ENCODE data around the gene TFR2.

The TFR2 gene

DNA sequence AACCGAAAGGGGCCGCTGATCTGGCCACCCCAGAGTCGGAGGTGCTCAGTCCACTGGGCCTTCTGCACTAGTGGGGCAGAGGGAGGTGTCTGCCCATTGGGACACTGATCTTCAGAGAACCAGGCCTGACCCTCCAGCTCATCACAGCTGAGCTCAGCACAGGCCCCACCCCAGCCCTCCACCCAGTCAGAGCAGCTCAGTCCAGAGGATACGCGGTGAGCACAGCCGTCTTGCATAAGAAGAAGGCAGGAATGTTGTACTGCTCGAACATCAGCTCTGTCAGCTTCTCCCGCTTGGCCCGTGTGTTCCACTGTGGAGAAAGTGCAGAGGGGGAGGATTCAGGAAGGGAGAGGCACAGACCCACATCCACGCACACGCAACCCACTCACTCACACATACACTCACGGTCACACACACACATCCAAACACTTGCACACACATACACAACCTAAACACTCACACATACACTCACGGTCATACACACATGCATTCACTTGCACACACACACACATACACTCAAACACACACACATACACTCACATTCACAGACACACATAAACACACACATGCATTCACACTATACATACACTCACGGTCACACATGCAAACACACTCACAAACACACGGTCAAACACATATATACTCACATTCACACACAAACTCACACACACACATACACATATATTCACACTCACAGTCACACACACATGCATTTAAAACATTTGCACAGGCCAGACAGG is 8.6 kb upstream of the TFR2 start:
- DNase-seq: no peak

DNA sequence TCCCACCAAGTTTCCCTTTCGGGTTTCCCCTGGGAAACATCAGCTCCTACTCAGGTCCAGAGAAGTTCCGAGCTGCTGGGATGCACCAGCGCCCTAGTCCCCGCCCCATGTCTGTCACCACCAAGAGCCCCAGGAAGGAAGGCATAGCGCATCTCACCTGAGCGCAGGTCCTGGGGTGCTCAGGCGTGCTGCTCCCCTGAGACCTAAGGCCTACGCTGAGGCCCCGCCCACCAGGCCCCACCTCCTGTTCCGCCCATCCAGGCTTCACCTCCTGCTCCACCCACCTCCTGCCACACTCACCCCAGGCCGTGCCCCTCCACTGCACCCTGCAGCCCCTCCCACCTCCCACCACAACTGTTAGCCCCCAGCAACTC is 1.2 kb upstream of the TFR2 start:
- DNase-seq: no peak

DNA sequence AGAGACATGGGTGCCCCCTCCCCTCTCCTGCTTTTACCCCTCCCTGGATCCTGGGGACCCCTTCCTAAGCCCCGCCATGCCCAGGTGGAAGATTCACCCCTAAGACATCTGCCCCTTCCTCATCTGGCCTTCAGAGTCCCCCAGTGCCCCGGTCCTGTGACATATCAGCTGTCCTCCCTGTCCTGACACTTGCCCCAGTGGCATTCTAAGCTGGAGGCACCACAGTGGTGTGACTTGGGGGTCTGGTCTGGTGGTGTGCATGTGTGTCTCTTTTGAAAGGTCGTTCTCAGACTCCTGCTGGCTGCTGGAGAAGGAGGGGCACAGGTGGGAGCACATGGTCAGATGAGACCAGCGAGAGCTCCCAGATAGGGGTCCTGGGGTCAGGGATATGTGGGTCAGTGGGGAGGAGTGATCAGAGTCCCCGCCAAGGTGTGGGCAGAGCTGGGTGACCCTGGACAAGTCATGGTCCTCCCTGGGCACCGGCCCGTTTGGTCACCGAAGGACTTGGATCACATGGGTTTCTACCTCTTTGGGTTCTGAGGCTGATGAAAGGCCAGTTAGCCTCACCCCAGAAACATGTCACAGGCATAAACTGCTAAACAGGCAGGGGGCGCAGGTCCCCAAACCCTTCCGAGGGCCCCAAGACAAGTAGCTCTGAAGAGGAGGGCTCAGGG is 645 bp upstream of the TFR2 start:
- DNase-seq: no peak

DNA sequence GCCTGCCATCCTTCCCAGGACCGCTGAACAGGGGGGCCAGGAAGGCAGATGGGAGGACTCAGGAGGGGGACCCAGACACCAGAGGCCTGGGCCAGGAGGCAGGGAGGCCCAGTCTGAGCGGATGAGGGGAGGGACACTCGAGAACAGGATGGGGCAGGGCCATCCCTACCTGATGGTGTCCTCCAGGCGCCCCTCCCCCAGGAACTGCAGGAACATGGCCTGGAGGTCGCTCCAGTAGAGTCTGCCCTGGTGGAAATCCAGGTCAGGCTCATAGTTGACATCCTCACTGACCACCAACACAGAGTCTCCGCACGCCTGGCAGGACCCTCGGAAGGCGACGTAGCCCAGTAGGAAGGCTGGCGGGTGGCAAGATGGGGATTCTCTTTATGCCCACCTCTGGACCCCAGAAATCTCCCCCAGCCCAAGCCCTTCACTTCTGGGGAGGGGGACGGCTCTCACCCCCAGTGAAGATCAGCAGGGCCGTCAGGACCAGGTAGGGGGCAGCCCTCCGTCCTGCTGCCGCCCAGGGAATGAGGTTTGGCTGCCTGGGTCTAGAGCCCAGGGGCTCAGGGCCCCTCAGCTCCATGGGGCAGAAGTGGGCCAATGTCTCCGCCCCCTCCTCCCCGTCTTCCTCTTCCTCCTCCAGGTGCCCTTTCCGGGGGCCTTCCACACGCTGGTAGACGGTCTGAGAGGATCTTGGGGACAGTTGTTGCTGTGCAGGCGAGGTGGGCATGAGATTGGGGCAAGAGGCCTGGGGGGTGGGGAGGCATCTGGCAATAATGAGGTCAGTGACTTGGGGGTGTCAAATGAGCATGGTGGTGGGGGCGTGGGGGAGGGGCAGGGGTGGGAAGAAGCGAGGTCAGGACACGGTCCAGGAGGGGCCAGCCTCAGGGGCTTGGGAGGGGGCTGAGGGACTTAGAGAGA is 573 bp downstream of the TFR2 start:
- no peak for DNase-seq

DNA sequence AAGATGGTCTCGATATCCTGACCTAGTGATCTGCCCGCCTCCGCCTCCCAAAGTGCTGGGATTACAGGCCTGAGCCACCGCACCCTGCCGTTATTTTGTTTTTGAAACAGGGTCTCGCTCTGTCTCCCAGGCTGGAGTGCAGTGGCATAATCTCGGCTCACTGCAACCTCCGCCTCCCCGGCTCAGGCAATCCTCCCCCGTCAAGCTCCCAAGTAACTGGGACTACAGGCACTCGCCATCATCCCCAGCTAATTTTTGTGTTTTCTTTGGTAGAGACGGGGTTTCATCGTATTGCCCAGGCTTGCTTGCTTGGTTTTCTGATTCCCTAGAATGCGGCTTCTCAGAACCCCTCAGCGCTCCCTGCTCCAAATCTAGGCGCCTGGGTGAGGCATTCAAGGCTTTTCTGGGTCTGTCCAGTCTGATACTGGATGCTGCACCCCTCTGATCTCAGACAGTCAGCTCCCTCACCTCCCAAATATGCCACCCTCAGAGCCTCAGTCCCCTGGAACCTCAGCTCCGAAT is 1.3 kb downstream of the TFR2 start:
- no peak for DNase-seq

DNA sequence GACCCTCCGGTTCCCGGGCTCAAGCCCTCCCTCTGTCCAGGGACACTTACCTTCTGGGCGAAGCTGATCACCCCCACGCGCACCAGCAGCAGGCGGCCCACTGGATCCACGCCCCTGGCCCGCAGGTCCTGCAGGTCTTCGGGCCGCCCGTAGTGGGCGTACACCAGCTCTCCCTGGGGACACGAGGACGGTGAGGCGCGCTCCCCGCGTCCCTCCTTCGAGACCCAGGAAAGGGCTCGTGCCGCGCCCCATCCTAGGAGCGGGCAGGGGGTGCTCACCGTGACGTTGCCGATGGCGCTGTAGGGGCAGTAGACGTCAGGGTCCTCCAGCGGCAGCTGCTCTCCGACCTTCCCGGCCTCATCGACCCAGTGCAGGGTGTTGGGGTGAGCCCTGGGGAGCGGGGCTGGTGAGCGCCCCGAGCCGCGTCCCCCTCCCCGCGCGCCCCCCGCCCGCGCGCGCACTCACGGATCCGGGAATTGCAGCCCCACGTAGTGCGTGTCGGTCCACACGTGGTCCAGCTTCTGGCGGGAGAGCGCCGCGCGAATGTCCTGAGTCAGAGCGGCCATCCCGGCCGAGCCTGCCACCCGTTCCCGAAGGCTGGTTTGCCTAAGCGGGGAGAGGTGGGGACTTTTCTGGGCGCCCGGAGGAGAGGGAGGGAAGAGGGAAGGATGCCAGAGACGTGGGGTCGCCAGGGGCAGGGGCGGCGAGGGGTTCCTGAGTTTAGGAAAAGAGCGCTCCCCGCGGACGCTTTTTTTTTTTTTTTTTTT is 8.2 kb downstream of the TFR2 start:
- peak; percentile 56 for DNase-seq

DNA sequence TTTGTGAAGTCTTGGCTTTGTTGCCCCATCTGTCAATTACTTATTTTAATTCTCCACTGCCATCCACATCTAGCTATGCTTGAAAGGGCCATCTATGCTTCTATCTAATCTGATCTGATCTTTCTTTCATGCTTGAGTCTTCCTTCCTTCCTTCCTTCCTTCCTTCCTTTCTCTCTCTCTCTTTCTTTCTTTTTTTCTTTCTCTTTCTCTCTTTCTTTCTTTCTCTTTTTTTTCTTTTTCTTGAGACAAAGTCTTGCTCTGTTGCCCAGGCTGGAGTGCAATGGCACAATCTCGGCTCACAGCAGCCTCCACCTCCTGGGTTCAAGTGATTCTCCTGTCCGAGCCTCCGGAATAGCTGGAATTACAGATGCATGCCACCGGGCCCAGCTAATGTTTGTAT is 11.3 kb downstream of the TFR2 start:
- DNase-seq: no peak

DNA sequence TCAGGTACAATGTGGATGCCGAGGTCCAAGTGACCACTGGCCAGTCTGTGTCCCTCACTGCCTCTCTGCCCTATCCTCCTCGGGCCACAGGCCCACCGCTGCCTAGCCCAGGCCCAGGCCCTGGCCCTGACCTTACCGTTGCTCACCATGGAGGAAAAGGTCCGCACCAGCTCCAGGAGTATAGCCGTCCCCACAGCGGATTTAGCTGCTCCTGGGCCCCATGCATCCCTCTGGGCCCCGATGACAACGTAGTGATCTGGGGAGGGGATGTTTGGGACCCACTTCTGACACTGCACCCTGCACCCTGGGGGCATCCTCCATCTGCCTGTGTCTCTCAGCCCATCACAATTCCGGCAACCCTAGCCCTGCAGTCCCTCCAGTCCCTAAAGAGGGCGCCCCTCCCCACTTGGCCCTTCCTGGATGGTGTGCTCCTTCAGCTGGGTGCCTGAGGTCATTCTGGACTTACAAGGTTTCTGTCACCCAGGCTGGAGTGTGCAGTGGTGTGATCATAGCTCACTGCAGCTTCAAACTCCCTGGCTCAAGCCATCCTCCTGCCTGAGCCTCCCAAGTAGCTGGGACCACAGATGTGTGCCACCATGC is 12.1 kb downstream of the TFR2 start:
- DNase-seq: no peak

DNA sequence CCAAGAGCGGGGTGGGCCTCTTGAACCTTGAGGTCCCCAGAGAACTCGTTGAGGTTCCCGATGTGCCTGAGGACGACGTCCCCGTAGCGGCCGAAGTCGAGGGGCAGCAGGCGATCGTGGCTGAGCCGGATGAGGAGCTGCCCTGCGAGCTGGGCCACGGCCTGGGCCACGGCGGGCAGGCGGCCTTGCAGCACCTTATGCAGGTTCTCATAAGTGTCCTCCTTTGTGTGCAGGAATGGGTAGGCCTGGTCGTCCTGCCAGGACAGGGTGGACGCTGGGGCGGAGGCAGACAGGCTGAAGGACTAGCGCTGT is 14.2 kb downstream of the TFR2 start:
- DNase-seq: no peak

DNA sequence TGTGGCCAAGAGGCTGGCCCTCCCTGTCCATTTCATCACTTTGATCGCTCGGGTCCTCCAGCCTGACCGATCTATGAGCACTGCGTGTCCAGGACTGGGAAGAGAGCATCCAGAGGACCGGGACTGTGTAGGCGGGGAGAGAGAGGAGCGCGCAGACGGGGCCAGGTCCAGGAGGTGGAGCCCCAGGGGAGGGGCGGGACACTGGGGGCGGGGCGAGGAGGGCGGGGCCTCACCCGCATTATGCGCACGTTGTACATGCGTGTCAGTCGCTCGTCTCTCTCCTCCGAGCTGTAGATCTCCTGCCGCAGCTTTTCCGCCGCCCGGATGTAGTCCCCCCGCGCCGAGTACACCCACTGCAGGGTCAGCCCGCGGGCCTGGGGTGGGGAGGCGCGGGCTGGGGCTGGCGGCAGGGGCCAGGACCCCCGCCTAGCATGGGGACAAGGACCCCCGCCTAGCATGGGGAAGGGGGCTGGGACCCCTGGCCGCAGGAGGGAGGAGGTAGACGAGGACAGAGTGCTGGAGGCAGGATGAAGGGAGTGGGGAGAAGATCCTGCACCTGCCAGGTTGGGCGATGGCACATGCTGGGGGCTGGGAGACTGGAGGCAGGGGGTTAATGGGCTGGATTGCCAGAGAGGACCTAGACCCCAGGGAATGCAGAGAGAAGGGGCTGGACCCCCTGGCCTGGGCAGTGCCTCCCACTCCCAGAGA is 14.7 kb downstream of the TFR2 start:
- peak; percentile 80 for DNase-seq

DNA sequence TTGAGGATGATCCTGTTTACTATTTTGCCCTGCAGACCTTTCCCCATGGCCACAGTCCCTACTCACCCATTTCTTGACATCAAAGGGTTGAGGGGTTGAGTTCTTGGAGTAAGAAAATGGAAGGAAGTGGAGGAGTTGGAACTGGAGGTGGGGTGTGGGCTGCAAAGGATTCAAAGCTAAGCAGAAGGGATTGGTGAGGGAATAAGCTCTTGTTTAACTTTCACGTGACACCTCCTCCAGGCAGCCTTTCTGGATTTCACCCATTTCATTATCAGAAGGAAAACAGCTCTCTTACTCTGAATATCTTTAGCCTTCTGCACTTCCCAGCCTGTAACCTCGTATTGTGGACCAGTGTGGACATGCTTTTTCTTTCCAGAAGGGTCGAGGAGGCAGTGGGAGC is 15.3 kb downstream of the TFR2 start:
- DNase-seq: no peak

DNA sequence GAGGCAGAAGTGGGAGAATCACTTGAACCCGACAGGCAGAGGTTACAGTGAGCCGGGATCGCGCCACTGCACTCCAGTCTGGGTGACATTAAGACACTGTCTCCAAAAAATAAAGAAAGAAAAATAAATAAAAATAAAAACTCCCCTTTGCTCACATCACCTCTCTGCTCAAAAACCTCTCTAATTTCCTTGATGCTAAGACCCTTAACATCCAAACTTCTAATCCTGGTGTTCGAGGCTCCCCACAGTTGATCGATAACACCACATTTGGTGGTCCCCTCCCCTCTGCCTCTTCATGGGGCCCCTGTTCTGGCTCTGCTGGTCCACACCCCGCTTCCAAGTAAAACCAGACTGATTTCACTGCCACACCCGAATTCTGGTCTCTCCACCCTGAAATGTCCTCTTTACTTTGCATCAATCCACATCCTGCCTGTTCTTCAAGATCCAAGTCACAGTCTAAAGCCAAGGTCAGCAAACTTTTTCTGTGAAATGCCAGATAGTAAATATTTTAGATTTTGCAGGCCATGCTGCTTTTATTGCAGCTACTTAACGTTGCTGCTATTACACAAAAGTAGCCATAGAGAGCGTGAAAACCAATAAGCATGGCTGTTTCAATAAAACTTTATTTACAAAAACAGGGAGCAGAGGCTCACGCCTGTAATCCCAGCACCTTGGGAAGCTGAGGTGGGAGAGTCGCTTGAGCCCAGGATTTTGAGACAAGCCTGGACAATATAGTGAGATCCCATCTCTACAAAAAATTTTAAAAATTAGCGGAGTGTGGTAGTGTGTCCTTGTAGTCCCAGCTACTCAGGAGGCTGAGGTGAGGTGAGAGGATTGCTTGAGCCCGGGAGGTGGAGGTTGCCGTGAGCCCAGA is 17.2 kb downstream of the TFR2 start:
- DNase-seq: no peak

DNA sequence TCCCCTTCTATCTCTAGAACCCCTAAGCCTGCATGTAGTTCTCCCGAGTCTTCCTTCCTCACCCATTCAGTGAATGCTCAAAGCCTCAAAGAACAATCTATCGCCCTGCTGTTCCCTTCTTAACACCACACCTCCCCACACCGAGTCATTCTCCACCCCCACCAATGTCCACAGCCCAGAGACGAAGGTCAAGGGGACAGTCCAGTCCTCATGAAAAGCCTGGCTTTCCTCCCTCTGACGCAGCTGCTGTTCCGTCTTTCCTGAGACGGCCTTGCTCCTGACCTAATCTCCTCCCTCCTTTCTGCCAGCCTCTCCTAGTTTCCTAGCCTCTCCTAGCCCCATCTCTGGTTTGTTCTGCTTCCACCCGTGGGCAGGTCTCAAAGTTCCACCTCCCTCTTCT is 19.8 kb downstream of the TFR2 start:
- DNase-seq: no peak

DNA sequence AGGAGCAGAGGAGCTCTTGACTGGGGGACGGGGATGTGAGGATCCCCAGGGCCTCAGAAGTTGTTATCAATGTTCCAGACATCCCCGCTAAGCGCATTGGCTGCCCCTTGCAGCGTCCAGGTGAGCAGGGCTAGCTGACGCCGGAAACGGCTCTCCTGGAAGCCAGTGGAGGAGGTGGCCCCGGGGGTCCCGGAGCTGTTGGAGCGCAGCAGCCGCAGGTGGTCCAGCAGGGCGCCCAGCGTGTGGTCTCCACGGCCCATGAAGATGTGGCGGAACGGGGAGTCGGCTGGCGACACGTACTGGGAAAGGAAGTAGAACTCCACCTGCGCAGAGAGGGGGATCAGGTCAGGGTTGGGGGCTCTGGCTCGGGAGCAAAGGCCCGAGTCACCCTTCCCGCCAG is 20.5 kb downstream of the TFR2 start:
- DNase-seq: no peak

DNA sequence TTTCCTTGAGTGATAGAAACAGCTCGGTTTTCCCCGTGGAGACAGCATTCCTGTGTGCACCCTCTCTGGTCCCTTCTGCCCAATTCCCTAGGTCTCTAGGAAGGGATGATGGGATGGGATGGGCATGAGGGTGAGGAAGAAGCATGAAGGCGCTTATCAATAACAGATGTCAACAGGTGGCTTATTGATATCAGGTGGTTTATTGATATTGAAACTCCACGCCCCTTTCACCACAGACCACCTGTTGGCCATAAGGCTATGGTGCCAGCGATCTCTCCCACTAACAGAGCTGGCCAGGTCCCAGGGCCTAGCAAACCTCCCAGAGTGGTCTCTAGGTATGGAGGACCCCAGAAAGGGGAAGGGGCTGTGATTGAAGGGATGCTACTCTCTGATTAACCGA is 21.1 kb downstream of the TFR2 start:
- DNase-seq: no peak

DNA sequence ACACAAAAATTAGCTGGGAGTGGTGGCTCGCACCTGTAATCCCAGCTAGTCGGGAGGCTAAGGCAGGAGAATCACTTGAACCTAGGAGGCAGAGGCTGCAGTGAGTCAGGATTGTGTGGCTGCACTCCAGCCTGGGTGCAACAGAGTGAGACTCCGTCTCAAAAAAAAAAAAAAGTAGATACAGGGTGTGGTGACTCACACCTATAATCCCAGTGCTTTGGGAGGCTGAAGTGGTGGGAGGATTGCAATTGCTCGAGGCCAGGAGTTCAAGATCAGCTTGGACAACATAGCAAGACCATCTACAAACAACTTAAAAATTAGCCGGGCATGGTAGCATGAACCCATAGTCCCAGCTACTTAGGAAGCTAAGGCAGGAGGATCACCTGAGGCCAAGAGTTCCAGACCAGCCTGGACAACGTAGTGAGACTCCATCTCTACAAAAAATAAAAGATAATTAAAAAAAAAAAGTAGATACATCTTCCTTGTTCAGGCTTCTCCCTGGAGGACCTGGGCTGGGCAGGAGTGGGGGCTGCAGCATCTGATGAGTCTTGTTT is 27.0 kb downstream of the TFR2 start:
- no peak for DNase-seq

DNA sequence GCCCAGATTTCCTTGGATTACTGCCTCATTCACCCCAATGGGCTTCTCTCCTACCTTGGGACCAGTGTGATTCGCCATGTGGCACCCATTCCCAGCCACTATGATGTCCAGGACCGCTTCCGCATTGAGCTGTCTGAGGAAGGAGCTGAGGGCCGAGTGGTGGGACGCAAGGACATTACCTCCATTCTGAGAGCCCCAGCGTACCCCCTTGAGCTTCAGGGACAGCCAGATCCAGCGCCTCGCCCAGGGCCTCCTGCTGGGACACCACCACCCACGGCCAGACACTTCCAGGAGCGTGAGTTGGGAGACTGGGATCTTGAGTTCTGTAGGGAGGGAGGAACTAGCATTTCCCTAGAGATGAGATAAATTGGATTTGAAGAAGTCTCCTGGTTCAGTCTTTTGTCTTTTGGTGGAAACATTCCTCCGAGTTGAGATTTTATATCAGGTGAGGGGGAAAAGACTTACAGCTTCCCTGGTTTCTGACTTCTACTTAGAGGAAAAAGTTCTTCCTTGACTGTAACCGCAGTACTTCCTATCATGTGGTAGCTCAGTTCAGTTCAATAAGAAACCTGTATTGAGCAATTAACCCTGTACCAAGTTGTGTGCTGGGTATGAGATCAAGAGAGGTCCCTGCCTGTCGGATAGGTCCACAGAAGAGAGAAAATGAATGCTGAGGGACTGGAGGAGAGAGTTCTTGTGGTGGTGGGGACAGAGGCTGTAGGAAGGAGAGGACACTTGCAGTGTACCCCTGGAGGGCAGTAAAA is 27.8 kb downstream of the TFR2 start:
- DNase-seq: no peak

DNA sequence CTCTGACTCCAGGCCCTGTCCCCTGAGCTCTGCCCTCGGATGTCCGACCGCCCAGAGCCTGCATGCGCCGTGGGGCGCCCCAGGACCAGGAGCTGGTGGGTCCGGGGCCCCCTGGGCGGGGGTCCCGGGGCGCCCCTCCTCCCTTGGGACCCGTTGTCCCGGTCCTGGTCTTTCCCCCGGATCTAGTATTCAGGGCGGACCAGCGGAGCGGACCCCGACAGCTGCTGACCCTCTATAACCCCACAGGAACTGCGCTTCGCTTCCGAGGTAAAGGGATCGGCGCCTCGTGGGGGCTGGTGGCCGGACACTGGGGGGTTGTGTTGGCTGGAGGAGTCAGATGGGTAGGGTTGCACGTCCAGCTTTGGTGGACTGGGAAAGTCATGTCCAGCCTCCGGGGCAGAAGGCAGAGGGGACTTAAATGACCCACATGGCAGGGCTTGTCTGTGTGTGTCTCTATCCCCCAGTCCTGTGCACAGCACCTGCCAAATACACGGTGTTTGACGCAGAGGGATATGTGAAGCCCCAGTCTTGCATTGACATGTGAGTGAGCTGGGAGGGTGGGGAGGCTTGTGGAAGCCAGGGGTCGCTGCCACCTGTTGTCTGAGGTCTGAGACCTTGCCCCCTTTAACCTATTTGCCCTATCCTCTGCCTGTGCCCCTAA is 28.5 kb downstream of the TFR2 start:
- DNase-seq: no peak

Data from central memory CD4-positive, alpha-beta T cell (primary cell).